Memory B cell (primary cell): ENCODE data around the gene AUTS2.
A peak's percentile ranks its signal among the peaks of the same experiment; 100 is the strongest.

ENCODE experiments used
- ATAC-seq: fragments of 150-1000 bp; cut with Tn5 transposase; 2 replicates; pipeline ENCODE4 v1.10.0; 2021; ENCODE audit warnings: low read depth, mild to moderate bottlenecking, moderate library complexity
- DNase-seq, 2 donors: peaks; one replicate each; pipeline ENCODE4 v3.0.0; 2022; ENCODE audit warnings: low spot score in 2 of 2
- H3K27ac Mint-ChIP-seq: one replicate; pipeline ENCODE4 v1.8.0; 2022; ENCODE audit warnings: mild to moderate bottlenecking, moderate library complexity, mixed read lengths
- H3K27me3 Mint-ChIP-seq: one replicate; pipeline ENCODE4 v1.8.0; 2022; ENCODE audit warnings: mixed read lengths
- H3K36me3 Mint-ChIP-seq: one replicate; pipeline ENCODE4 v1.8.0; 2022; ENCODE audit warnings: mild to moderate bottlenecking, mixed read lengths
- H3K4me1 Mint-ChIP-seq: one replicate; pipeline ENCODE4 v1.8.0; 2022; ENCODE audit warnings: mixed read lengths
- H3K4me3 Mint-ChIP-seq: one replicate; pipeline ENCODE4 v1.8.0; 2022; ENCODE audit warnings: mild to moderate bottlenecking, moderate library complexity, mixed read lengths
- H3K9me3 Mint-ChIP-seq: one replicate; pipeline ENCODE4 v1.8.0; 2022; ENCODE audit warnings: mixed read lengths

Gene AUTS2

GRCh38 chr7:70734411-70734810, 1136.1 kb downstream of the AUTS2 start:
- Mint-ChIP-seq H3K36me3 (peaks cover 5% of the 10 kb centered on the region), H3K4me1 (peaks cover 5% of the 10 kb centered on the region), H3K4me3 (no peak overlapping the region), H3K27me3 (no peaks in the 10 kb centered on the region), H3K27ac (no peak overlapping the region), H3K9me3 (peaks cover 2% of the 10 kb centered on the region)
- DNase-seq: no peak
- no peak for ATAC-seq

GRCh38 chr7:70735313-70735712, 1137.0 kb downstream of the AUTS2 start:
- DNase-seq (no peak), ATAC-seq (no peak)
- Mint-ChIP-seq H3K9me3 (peaks cover 1% of the 10 kb centered on the region), H3K4me3 (no peak overlapping the region), H3K27me3 (no peaks in the 10 kb centered on the region), H3K27ac (no peak overlapping the region), H3K36me3 (peaks cover 4% of the 10 kb centered on the region), H3K4me1 (peaks cover 10% of the 10 kb centered on the region)

GRCh38 chr7:70736715-70737460, 1138.6 kb downstream of the AUTS2 start:
- Mint-ChIP-seq H3K4me1 (peaks cover 11% of the 10 kb centered on the region), H3K9me3 (no peaks in the 10 kb centered on the region), H3K4me3 (no peak overlapping the region), H3K36me3 (peaks cover 3% of the 10 kb centered on the region), H3K27ac (no peak overlapping the region), H3K27me3 (no peaks in the 10 kb centered on the region)
- ATAC-seq (no peak), DNase-seq (no peak)

DNA sequence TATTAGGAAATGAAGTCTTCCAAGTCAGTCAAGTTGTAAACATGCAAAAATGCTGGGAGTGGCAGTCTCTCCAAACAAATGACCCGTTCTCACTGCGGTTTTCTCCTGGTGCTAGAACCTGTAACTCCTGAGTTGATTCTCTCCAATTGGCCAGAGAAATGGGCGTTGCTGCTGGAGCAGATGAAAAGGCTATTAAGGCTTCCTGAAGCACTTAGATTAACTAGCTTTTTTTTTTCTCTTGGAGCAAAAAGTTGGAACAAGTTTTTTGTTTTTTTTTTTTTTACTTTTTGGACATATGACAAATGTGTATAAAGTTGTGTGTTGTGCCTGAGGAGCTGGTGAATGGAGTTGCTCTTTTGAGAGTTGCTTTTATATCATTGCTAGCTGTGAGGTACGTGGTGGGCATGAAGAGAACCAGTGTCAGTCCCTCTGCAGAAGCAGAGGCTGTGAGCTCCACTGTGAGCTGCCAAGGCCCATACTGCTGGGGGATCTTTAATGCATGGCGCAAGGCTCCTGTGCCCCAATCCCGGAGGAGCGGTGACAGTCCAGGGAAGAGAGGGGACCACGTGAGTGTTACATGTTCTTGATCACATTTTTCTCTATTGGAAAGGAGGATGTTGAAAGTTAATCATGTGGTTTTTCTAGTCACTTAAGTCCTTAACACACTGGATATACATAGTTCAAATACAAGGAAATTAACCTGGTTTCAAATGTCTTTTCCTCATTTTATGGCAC, 1140.0 kb downstream of the AUTS2 start:
- no peaks in the 10 kb centered on the region for H3K9me3 Mint-ChIP-seq
- no peaks in the 10 kb centered on the region for H3K27me3 Mint-ChIP-seq
- DNase-seq: no peak
- H3K27ac Mint-ChIP-seq: no peak overlapping the region
- no peak overlapping the region for H3K4me3 Mint-ChIP-seq
- no peak for ATAC-seq
- H3K36me3 Mint-ChIP-seq: peaks cover 2% of the 10 kb centered on the region
- H3K4me1 Mint-ChIP-seq: peaks cover 11% of the 10 kb centered on the region

- H3K36me3 Mint-ChIP-seq: no peaks in the 10 kb centered on the region
- H3K4me3 Mint-ChIP-seq: no peak overlapping the region
- no peak overlapping the region for H3K27ac Mint-ChIP-seq
- DNase-seq: no peak
- H3K9me3 Mint-ChIP-seq: no peaks in the 10 kb centered on the region
- no peaks in the 10 kb centered on the region for H3K27me3 Mint-ChIP-seq
- peaks cover 11% of the 10 kb centered on the region for H3K4me1 Mint-ChIP-seq
- no peak for ATAC-seq
These were observed 1141.5 kb downstream of the AUTS2 start for GRCh38 chr7:70739646-70740210.

DNA sequence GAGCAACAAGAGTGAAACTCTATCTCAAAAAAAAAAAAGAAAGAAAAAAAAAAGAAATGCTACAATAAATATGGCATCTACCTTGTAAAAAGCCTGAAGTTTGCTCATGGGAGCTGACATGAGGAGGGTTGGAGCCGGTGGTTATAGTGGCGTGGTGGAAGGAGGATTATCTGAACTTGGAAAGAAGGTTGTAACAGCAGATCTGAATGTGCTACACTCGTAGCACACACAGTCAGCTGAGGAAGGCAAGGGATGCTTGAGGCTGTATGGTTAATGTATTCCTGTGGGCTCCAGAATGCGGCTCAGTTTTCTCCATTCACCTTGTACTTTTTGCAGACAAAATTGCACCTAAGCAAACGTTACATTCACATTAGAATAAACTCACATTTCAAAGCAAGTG, 1143.4 kb downstream of the AUTS2 start:
- H3K27ac Mint-ChIP-seq: no peak overlapping the region
- ATAC-seq (no peak), DNase-seq (no peak)
- peaks cover 2% of the 10 kb centered on the region for H3K36me3 Mint-ChIP-seq
- peaks cover 11% of the 10 kb centered on the region for H3K4me1 Mint-ChIP-seq
- no peaks in the 10 kb centered on the region for H3K27me3 Mint-ChIP-seq
- no peak overlapping the region for H3K4me3 Mint-ChIP-seq
- no peaks in the 10 kb centered on the region for H3K9me3 Mint-ChIP-seq

GRCh38 chr7:70743531-70744325, 1145.5 kb downstream of the AUTS2 start:
- peaks cover 2% of the 10 kb centered on the region for H3K36me3 Mint-ChIP-seq
- ATAC-seq: no peak
- H3K27ac Mint-ChIP-seq: no peak overlapping the region
- no peaks in the 10 kb centered on the region for H3K9me3 Mint-ChIP-seq
- no peak overlapping the region for H3K4me3 Mint-ChIP-seq
- no peak for DNase-seq
- no peaks in the 10 kb centered on the region for H3K27me3 Mint-ChIP-seq
- peaks cover 6% of the 10 kb centered on the region for H3K4me1 Mint-ChIP-seq

GRCh38 chr7:70744492-70744891, 1146.2 kb downstream of the AUTS2 start:
- H3K36me3 Mint-ChIP-seq: peaks cover 2% of the 10 kb centered on the region
- no peak overlapping the region for H3K27ac Mint-ChIP-seq
- no peaks in the 10 kb centered on the region for H3K9me3 Mint-ChIP-seq
- no peak for ATAC-seq
- H3K4me1 Mint-ChIP-seq: peaks cover 6% of the 10 kb centered on the region
- no peaks in the 10 kb centered on the region for H3K27me3 Mint-ChIP-seq
- no peak overlapping the region for H3K4me3 Mint-ChIP-seq
- no peak for DNase-seq

DNA sequence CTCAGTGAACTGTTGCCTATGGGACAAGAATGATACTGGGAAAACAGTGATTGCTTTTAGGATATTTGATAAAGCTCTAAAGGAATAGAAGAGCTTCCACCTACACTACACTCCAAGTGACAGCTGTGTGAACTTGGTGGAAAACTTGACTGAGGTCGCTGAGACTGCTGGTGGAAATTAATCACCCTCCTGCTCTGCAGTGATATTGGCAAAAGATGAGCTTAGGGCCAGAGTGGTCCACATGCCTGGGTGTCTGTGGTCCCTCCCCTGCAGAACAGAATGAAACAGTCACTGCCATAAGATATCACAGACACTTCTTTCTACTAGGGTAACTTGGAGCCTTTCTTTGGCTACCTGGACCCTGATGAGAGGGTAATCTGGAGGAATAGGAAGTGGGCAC, 1151.6 kb downstream of the AUTS2 start:
- peaks cover 5% of the 10 kb centered on the region for H3K36me3 Mint-ChIP-seq
- no peak overlapping the region for H3K27ac Mint-ChIP-seq
- H3K9me3 Mint-ChIP-seq: no peaks in the 10 kb centered on the region
- H3K27me3 Mint-ChIP-seq: no peaks in the 10 kb centered on the region
- DNase-seq: no peak
- no peaks in the 10 kb centered on the region for H3K4me1 Mint-ChIP-seq
- ATAC-seq: no peak
- no peak overlapping the region for H3K4me3 Mint-ChIP-seq

DNA sequence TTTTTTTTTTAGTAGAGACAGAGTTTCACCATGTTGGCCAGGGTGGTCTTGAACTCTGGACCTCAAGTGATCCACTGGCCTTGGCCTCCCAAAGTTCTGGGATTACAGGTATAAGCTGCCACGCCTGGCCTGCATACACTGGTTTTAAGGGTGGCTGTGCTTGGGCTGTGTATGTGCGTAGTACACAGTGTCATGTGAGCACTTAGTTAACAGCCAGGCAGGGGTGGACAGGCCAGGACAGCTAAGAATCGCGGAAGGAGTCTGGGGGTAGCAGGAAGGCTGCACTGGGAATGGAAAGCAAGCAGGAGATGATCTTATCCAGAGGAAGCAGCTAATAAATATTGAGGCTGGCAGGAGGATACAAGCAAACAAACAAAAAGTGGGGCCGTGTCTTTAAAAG, 1153.6 kb downstream of the AUTS2 start:
- H3K36me3 Mint-ChIP-seq: peaks cover 3% of the 10 kb centered on the region
- H3K27ac Mint-ChIP-seq: no peak overlapping the region
- no peak overlapping the region for H3K4me3 Mint-ChIP-seq
- DNase-seq (no peak), ATAC-seq (no peak)
- H3K9me3 Mint-ChIP-seq: no peaks in the 10 kb centered on the region
- H3K27me3 Mint-ChIP-seq: no peaks in the 10 kb centered on the region
- H3K4me1 Mint-ChIP-seq: no peaks in the 10 kb centered on the region

- no peak overlapping the region for H3K4me3 Mint-ChIP-seq
- H3K4me1 Mint-ChIP-seq: no peaks in the 10 kb centered on the region
- ATAC-seq (no peak), DNase-seq (no peak)
- H3K27ac Mint-ChIP-seq: no peak overlapping the region
- H3K36me3 Mint-ChIP-seq: peaks cover 3% of the 10 kb centered on the region
- H3K9me3 Mint-ChIP-seq: no peaks in the 10 kb centered on the region
- H3K27me3 Mint-ChIP-seq: no peaks in the 10 kb centered on the region
These were observed 1154.5 kb downstream of the AUTS2 start for GRCh38 chr7:70752794-70753241.

- Mint-ChIP-seq H3K9me3 (no peaks in the 10 kb centered on the region), H3K4me1 (peaks cover 4% of the 10 kb centered on the region), H3K27me3 (no peaks in the 10 kb centered on the region), H3K27ac (no peak overlapping the region), H3K4me3 (no peak overlapping the region), H3K36me3 (peaks cover 3% of the 10 kb centered on the region)
- no peak for DNase-seq
- no peak for ATAC-seq
These were observed 1158.5 kb downstream of the AUTS2 start for GRCh38 chr7:70756789-70757188.

GRCh38 chr7:70758646-70759045, 1160.4 kb downstream of the AUTS2 start:
- no peaks in the 10 kb centered on the region for H3K36me3 Mint-ChIP-seq
- peak overlapping the region; percentile 8 for H3K27ac Mint-ChIP-seq

GRCh38 chr7:70759674-70760073, 1161.4 kb downstream of the AUTS2 start:
- H3K27me3 Mint-ChIP-seq: no peaks in the 10 kb centered on the region
- H3K27ac Mint-ChIP-seq: no peak overlapping the region
- no peaks in the 10 kb centered on the region for H3K36me3 Mint-ChIP-seq
- H3K9me3 Mint-ChIP-seq: no peaks in the 10 kb centered on the region
- H3K4me3 Mint-ChIP-seq: no peak overlapping the region
- peaks cover 23% of the 10 kb centered on the region for H3K4me1 Mint-ChIP-seq
- ATAC-seq: no peak
- DNase-seq: no peak

More at GRCh38 chr7:70758646-70759045, 1160.4 kb downstream of the AUTS2 start:
- H3K27me3 Mint-ChIP-seq: no peaks in the 10 kb centered on the region
- H3K4me3 Mint-ChIP-seq: no peak overlapping the region
- peaks cover 17% of the 10 kb centered on the region for H3K4me1 Mint-ChIP-seq
- ATAC-seq (no peak), DNase-seq (no peak)
- no peaks in the 10 kb centered on the region for H3K9me3 Mint-ChIP-seq
